Hepatocyte (in vitro differentiated cells): Measurements from ENCODE around the gene CPA1.

ENCODE experiments used
- CTCF ChIP-seq: fragments of 200-600 bp; sonication (generic); IDR thresholded peaks from 2 replicates; pipeline ENCODE4 v1.5.1; 2016; ENCODE audit warnings: antibody characterized with exemption, mild to moderate bottlenecking; ENCODE audit not compliant: poor library complexity
- EZH2 ChIP-seq: fragments of 200-600 bp; sonication (generic); IDR thresholded peaks from 2 replicates; pipeline ENCODE4 v1.6.1; 2016; ENCODE audit warnings: antibody characterized with exemption, mild to moderate bottlenecking, borderline replicate concordance
- EZH2phosphoT487 ChIP-seq: fragments of 200-600 bp; sonication (generic); IDR thresholded peaks from one replicate; pipeline ENCODE4 v1.6.1; 2018; ENCODE audit warnings: antibody characterized with exemption, mild to moderate bottlenecking, low read depth, moderate library complexity; ENCODE audit not compliant: unreplicated experiment, severe bottlenecking

- TF ChIP-seq CTCF (no peak), EZH2 (no peak), EZH2phosphoT487 (no peak)
Measured at GRCh38 chr7:130409712-130410072, 29.4 kb downstream of the CPA1 start.
